Esophagus (tissue), 2 donors: ENCODE data around the gene CYP2W1. TPM values are rescaled to one million over a fixed set of nuclear protein-coding genes. Genes with fewer than 3 reads are reported as not detected.
"Not testable (repeated sequence)": the region's sequence is repeated elsewhere in the genome, so short reads cannot be mapped to it uniquely, and the experiment has no call there.

Experiments
- H3K27ac ChIP-seq, 2 donors: one replicate each; pipeline ENCODE4 v1.5.1; 2013; ENCODE audit warnings: low read depth in 2 of 2, mild to moderate bottlenecking in 2 of 2, inconsistent platforms in 1 of 2, low read length in 1 of 2, moderate library complexity in 1 of 2
- H3K27me3 ChIP-seq, 2 donors: one replicate each; pipeline ENCODE4 v1.6.1; 2013; ENCODE audit warnings: low read length in 2 of 2, control low read depth in 1 of 2, mild to moderate bottlenecking in 1 of 2; ENCODE audit not compliant: insufficient read depth in 2 of 2, control insufficient read depth in 1 of 2
- H3K36me3 ChIP-seq, 2 donors: one replicate each; pipeline ENCODE4 v1.6.1; 2013; ENCODE audit warnings: low read length in 1 of 2; ENCODE audit not compliant: control insufficient read depth in 2 of 2, insufficient read depth in 2 of 2
- H3K4me1 ChIP-seq, 2 donors: one replicate each; pipeline ENCODE4 v1.6.1; 2013; ENCODE audit warnings: low read length in 1 of 2; ENCODE audit not compliant: control insufficient read depth in 2 of 2, insufficient read depth in 2 of 2
- H3K4me3 ChIP-seq, 2 donors: one replicate each; pipeline ENCODE4 v1.5.1; 2013; ENCODE audit warnings: low read length in 2 of 2, mild to moderate bottlenecking in 2 of 2, low read depth in 1 of 2, moderate library complexity in 1 of 2
- H3K9me3 ChIP-seq, 2 donors: one replicate each; pipeline ENCODE4 v1.6.1; 2013; ENCODE audit warnings: mild to moderate bottlenecking in 2 of 2, low read depth in 1 of 2, low read length in 1 of 2, moderate library complexity in 1 of 2; ENCODE audit not compliant: control insufficient read depth in 2 of 2, insufficient read depth in 1 of 2
- whole genome bisulfite sequencing, 2 donors: extraction: QIAGEN DNeasy Blood & Tissue Kit; methylation state at CpG; one replicate each; pipeline ENCODE4 v1.1.7; 2013; 5-methylcytosine and 5-hydroxymethylcytosine counted together
- polyA plus RNA-seq, 2 donors: library from polyadenylated mRNA; stranded (reverse); fragments of 200-250 nt; gene quantifications; one replicate each; pipeline ENCODE4 v1.2.3, GENCODE V29; 2013
- donor health status: healthy with polysubstance abuse.
- donor health status: Bipolar disorder and iron deficiency.

CYP2W1 gene
- polyA plus RNA-seq, 2 donors, result 0.48 to 1.5 TPM

DNA sequence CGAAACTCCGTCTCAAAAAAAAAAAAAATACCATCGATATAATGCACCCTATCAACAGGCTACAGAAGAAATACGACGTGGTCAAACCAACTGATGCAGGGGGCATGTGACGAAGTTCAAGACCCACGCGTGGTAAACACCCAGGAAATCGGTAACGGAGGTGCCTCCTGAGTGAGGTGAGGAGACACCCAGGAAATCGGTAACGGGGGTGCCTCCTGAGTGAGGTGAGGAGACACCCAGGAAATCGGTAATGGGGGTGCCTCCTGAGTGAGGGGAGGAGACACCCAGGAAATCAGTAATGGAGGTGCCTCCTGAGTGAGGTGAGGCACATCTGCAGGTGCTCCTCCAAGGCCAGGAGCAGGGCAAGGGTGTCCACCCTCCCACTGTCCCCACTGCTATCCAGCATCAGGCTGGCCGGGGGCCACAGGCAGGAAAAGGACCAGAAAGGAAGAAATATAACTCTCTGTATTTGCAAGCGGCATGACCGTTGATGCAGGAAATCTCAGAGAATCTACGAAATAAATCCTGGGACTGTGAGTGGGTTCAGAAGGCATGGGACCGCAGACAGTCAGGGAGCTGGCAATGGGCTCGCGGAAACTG lies 50.7 kb downstream of the CYP2W1 start:
- 81 to 89% methylated on average over 20 of the region's 20 CpGs for WGBS, 2 donors
- Histone ChIP-seq H3K4me1 (peaks cover 0 to 6% of the 10 kb centered on the region in 2 donors), H3K9me3 (no peaks in the 10 kb centered on the region), H3K36me3 (peaks cover 2 to 5% of the 10 kb centered on the region in 2 donors), H3K27ac (no peak overlapping the region), H3K4me3 (no peak overlapping the region), H3K27me3 (no peaks in the 10 kb centered on the region)

DNA sequence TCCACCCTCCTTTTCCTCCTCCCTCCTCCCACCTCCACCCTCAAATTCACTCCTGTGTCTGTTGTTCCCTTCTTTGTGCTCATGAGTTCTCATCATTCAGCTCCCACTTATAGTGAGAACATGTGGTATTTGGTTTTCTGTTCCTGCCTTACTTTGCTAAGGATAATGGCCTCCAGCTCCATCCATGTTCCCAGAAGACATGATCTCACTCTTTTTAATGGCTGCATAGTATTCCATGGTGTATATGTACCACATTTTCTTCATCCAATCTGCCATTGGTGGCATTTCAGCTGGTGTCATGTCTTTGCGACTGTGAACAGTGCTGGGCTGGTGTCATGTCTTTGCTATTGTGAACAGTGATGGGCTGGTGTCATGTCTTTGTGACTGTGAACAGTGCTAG lies 51.8 kb downstream of the CYP2W1 start:
- not testable (repeated sequence) for H3K9me3 ChIP-seq, H3K4me3 ChIP-seq, H3K4me1 ChIP-seq, H3K36me3 ChIP-seq, H3K27me3 ChIP-seq, H3K27ac ChIP-seq
- WGBS, 2 donors, result 95 to 96% methylated on average over 1 of the region's 1 CpG

DNA sequence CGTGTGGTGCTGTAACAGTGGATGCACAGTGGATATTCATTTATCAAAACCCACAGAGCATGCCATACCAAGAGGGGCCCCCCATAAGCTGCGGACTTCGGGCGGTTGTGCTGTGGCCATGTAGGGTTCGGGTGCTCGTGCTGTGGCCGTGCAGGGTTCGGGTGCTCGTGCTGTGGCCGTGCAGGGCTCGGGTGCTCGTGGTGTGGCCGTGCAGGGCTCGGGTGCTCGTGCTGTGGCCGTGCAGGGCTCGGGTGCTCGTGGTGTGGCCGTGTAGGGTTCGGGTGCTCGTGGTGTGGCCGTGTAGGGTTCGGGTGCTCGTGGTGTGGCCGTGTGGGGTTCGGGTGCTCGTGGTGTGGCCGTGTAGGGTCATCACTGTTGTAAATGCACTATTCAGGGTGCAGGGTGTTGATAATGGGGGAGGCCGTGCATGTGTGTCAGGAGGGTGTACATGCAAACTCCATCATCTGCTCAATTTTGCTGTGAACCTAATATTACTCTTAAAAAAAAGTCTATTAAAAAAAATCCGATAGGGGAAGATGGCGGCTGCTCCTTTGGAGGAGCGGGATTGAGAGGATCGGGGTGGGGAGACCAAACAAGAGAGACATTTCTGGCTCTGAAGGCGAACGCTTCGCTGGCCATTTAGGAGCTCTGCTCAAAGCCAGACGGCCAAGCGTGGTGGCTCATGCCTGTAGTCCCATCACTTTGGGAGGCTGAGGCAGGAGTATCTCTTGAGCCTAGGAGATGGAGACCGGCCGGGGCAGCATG lies 53.4 kb downstream of the CYP2W1 start:
- H3K27ac ChIP-seq, result not testable (repeated sequence)
- WGBS, 2 donors, result 93 to 95% methylated on average over 40 of the region's 40 CpGs

More for the DNA sequence above, 53.4 kb downstream of the CYP2W1 start:
- not testable (repeated sequence) for H3K9me3 ChIP-seq, H3K36me3 ChIP-seq, H3K4me1 ChIP-seq, H3K4me3 ChIP-seq, H3K27me3 ChIP-seq

Other genes with a start within 250 kb of the CYP2W1 start
- gene SUN1, start 150.7 kb upstream of the CYP2W1 start, polyA plus RNA-seq, result 10 to 100 TPM; 54.7 to 91.6 TPM
- gene GET4, start 106.6 kb upstream of the CYP2W1 start, polyA plus RNA-seq, result 10 to 100 TPM; 43.2 to 44.5 TPM
- gene ADAP1, start 28.5 kb upstream of the CYP2W1 start, polyA plus RNA-seq, result 10 to 100 TPM in 1 of 2 donors, 1 to 10 TPM in 1; 5.8 to 25.7 TPM
- gene COX19, start 7.6 kb upstream of the CYP2W1 start, polyA plus RNA-seq, result 1 to 10 TPM; 4.1 to 5.5 TPM
- gene GPR146, start 61.4 kb downstream of the CYP2W1 start, polyA plus RNA-seq, result 1 to 10 TPM; 4.5 to 6.3 TPM
- gene GPER1, start 104.9 kb downstream of the CYP2W1 start, polyA plus RNA-seq, result 1 to 10 TPM in 1 of 2 donors, under 1 TPM in 1; 0.81 to 1.1 TPM
- 10 to 100 TPM; 24.8 to 38.1 TPM for gene ZFAND2A, start 177.0 kb downstream of the CYP2W1 start, polyA plus RNA-seq
- gene UNCX, start 249.7 kb downstream of the CYP2W1 start, polyA plus RNA-seq, result not detected